ENCODE measurements around the gene ANKS6. TPM values are rescaled to one million over a fixed set of nuclear protein-coding genes. Genes with fewer than 3 reads are reported as not detected.
A peak's percentile ranks its signal among the peaks of the same experiment; 100 is the strongest.

The ANKS6 gene
- polyA plus RNA-seq, 1 experiment = 13.0 TPM

DNA sequence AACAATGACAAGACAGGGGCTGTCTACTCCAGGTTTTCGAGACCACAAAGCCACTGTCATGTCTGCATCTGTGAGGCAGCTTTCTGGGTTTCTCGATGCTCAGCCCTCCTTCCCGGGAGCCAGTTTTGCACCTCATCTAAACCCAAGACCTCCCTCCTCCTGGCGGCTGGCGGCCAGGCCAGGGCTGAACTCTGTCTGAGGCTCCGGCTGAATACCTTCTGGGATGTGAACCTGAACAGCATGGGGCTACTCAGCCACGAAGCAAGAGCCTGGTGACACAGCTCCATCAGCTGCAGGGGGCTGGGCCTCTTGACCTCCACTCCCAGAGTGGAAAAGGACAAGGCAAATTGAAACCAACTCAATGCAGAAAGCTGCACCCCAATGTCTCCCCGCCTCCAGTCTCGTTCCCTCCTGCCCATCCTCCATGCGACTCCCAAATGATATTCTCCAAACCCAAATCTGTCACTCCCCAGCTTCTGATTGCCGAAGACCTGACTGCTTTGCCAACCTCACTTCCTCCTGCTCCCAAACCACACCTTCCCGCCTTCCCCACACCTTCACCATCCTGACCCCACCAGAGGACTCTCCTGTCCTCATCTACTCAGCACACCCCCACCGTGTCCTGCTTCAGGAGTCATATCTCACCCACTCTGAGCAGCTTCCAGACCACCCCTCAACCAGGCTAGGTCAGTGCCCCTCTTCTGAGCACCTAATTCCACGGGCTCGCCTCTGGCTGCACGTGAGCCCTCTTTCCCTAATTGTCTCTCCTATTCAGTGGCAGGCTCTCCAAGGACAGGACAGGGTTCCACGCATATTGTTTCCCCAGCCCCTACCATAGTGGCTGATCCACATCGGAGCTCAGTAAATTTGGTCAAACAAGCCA, 4.5 kb downstream of the ANKS6 start:
- Histone ChIP-seq H3K4me3 (ENCODE audit: low read depth, low read length) (no peak overlapping the region), H3K27me3 (ENCODE audit: control insufficient read depth, insufficient read depth, low read length) (no peaks in the 10 kb centered on the region), H3K36me3 (ENCODE audit: control insufficient read depth, insufficient read depth, low read length) (peaks cover 2% of the 10 kb centered on the region; the same call in 1 of the 2 replicates)
- no peak for DNase-seq (ENCODE audit: low read depth)
- TF ChIP-seq, protein P1, sequence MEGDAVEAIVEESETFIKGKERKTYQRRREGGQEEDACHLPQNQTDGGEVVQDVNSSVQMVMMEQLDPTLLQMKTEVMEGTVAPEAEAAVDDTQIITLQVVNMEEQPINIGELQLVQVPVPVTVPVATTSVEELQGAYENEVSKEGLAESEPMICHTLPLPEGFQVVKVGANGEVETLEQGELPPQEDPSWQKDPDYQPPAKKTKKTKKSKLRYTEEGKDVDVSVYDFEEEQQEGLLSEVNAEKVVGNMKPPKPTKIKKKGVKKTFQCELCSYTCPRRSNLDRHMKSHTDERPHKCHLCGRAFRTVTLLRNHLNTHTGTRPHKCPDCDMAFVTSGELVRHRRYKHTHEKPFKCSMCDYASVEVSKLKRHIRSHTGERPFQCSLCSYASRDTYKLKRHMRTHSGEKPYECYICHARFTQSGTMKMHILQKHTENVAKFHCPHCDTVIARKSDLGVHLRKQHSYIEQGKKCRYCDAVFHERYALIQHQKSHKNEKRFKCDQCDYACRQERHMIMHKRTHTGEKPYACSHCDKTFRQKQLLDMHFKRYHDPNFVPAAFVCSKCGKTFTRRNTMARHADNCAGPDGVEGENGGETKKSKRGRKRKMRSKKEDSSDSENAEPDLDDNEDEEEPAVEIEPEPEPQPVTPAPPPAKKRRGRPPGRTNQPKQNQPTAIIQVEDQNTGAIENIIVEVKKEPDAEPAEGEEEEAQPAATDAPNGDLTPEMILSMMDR (IDR thresholded peaks at IDR 0.05; ENCODE audit: insufficient read depth, low read depth, low read length) = no peak
- CTCF ChIA-PET = interaction anchor here (0.7 to 2.2 kb wide), 10 partner anchors 9 to 476 kb away, joined by 3 to 7 read pairs (median 5); partner anchors contain the start of gene GALNT12
- POLR2A ChIA-PET = no interaction called here

DNA sequence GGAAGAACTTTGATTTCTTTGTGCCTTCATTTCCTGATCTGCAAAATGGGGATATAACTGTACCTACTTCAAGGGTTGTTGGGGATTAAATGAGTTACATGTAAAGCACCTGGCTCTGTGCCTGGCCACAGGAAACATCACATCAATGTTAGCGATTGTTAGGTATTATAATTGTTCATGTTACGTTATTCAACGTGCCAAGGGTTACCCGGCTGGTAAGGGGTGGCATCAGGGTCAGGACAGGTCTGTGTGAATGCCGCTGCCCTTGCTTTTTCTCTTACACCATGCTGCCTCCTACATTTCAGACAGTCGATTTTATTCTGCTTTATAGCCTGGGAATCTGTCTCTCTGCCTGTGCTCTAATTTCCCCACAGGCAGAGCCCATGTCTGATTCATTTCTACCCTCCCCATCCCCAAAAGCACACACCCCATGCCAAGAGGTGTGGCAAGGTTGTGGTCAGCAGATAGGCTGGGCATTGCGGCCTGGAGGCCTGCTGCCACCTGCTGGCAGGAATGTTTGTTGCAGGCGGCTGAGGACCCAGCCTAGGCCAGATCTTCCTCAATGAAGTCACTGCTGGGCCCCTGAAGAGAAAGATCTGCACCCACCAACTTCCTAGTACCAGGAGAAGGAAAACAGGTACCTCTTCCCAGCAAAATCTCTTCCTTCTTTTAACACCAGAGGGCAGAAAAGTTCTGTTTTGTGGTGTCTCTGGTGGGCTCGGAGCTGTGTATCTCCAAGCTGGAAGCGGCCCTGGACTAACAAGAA, 5.3 kb downstream of the ANKS6 start:
- Histone ChIP-seq H3K36me3 (ENCODE audit: control insufficient read depth, insufficient read depth, low read length) (peaks cover 2% of the 10 kb centered on the region; the same call in 1 of the 2 replicates), H3K27me3 (ENCODE audit: control insufficient read depth, insufficient read depth, low read length) (no peaks in the 10 kb centered on the region), H3K4me3 (ENCODE audit: low read depth, low read length) (no peak overlapping the region)
- ChIA-PET CTCF (interaction anchor here (0.7 to 2.2 kb wide), 13 partner anchors 8 to 868 kb away, joined by 3 to 9 read pairs (median 5); partner anchors contain the start of genes GALNT12 and TRMO), POLR2A (no interaction called here)
- peak; percentile 88 for DNase-seq (ENCODE audit: low read depth)
- TF ChIP-seq, protein P1 (IDR thresholded peaks at IDR 0.05; ENCODE audit: insufficient read depth, low read depth, low read length) = peak; percentile 96

DNA sequence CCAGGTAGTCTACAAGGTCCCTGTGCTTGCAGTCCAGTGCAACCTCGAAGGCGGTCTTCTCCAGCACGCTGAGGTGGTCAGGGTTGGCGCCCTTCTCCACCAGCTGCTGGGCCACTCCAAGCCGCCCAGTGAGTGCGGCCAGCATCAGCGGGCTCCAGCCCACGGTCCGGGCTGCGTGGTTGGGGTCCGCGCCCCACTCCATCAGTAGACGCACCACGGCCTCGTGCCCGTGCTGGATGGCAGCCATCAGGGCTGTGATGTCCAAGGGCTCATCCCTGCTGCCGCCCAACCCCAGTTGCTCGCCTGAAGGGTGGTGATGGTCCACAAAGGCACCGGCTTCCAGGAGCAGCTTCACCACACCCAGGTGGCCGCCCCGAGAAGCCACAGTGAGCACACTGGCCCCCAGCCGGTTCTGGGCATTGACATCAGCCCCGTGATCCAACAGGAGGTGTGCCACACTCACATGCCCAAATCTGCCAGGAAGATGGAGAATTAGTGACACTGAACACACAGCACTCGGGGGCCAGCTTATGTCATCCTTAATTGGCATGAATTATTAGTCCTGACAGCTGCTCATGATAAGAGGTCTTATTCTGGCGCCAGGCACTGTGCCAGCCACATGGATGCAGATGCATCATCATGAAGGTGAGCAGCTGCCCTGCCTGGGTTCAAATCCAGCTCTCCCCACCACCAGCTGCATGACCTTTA, 6.1 kb downstream of the ANKS6 start:
- TF ChIP-seq, protein P1 (IDR thresholded peaks at IDR 0.05; ENCODE audit: insufficient read depth, low read depth, low read length) = no peak
- Histone ChIP-seq H3K36me3 (ENCODE audit: control insufficient read depth, insufficient read depth, low read length) (peaks cover 2% of the 10 kb centered on the region; the same call in 1 of the 2 replicates), H3K27me3 (ENCODE audit: control insufficient read depth, insufficient read depth, low read length) (no peaks in the 10 kb centered on the region), H3K4me3 (ENCODE audit: low read depth, low read length) (no peak overlapping the region)
- DNase-seq (ENCODE audit: low read depth) = no peak
- POLR2A ChIA-PET = no interaction called here
- CTCF ChIA-PET = interaction anchor here (0.6 to 1.3 kb wide), 4 partner anchors 15 to 867 kb away, joined by 3 to 9 read pairs (median 3); partner anchors contain the start of gene TRMO

DNA sequence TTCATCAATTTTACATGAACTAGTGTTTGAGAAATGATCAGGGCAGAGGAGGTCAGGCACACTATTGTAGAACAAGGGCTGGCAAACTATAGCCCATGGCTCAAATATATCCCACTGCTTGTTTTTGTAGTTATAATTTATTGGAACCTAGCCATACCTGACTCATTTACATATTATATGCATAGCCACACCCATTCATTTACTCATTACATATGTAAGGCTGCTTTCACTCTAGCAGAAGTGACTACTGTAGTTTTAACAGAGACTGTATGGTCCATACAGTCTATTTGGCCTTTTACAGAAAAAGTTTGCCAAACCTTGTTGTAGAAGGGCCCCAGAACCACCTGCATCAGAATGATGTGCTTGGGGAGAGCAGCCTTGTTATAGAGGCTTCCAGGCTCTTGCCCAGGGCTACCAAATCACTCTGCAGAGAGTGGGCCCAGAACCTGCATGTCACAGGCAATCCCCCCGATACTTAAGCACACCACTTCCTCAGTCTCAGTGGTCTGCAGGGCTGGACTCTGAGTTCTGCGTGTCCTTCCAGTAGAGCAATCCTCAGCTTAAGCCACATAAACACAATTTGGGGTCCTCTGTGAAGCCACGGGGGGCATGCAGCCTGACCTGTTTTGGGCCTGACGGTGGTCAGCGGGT, 6.7 kb downstream of the ANKS6 start:
- DNase-seq (ENCODE audit: low read depth) = no peak
- POLR2A ChIA-PET = no interaction called here
- Histone ChIP-seq H3K4me3 (ENCODE audit: low read depth, low read length) (no peak overlapping the region), H3K27me3 (ENCODE audit: control insufficient read depth, insufficient read depth, low read length) (no peaks in the 10 kb centered on the region), H3K36me3 (ENCODE audit: control insufficient read depth, insufficient read depth, low read length) (peaks cover 2% of the 10 kb centered on the region; the same call in 1 of the 2 replicates)
- CTCF ChIA-PET = interaction anchor here (0.6 to 1.3 kb wide), 3 partner anchors 15 to 867 kb away, joined by 3 to 9 read pairs (median 3); partner anchors contain the start of gene TRMO
- TF ChIP-seq, protein P1 (IDR thresholded peaks at IDR 0.05; ENCODE audit: insufficient read depth, low read depth, low read length) = no peak

Data from BJ (cell line).